Measurements from ENCODE around the gene SEC16A. TPM values are rescaled to one million over a fixed set of nuclear protein-coding genes. Genes with fewer than 3 reads are reported as not detected.

Gene SEC16A
- total and polyA plus RNA-seq, 2 donors = 13.6 to 89.7 TPM

DNA sequence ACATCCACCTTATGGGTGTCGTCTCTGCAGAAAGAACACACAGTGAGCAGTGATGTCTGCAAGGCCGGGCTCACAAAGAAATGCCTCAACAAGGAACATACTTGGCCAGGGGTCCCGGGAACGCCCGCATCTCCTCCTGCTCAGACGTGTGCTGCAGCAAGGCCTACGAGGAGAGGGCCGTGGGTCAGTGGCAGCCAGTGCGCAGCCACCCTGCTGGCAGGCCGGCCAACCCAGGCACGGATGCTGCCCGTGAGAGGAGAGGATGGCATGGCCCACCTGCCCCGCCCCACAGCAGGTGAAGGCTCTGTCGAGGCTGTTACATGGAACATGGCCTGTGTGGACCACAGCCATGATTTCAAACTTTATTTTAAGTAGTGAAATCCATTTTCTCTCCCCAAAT lies 19.3 kb downstream of the SEC16A start:
- no peaks in the 10 kb centered on the region for H3K9me3 ChIP-seq (ENCODE audit: control insufficient read depth in 2 of 2, insufficient read depth in 1 of 2, low read length in 1 of 2)
- DNase-seq (ENCODE audit: low read depth in 6 of 9, low spot score in 9 of 9) = no peak
- H3K27ac ChIP-seq (ENCODE audit: low read depth in 1 of 2, low read length in 1 of 2) = no peak overlapping the region
- H3K36me3 ChIP-seq (ENCODE audit: control insufficient read depth in 2 of 2, insufficient read depth in 2 of 2, low read length in 1 of 2) = peaks cover 86 to 95% of the 10 kb centered on the region in 2 donors
- no peaks in the 10 kb centered on the region for H3K4me1 ChIP-seq (ENCODE audit: control insufficient read depth in 2 of 2, insufficient read depth in 2 of 2, low read length in 2 of 2)
- no peak overlapping the region for H3K4me3 ChIP-seq (ENCODE audit: low read length in 2 of 2)
- H3K27me3 ChIP-seq (ENCODE audit: control insufficient read depth in 2 of 2, insufficient read depth in 1 of 2, low read length in 1 of 2) = no peaks in the 10 kb centered on the region
- WGBS = 98% methylated on average over 14 of the region's 14 CpGs

DNA sequence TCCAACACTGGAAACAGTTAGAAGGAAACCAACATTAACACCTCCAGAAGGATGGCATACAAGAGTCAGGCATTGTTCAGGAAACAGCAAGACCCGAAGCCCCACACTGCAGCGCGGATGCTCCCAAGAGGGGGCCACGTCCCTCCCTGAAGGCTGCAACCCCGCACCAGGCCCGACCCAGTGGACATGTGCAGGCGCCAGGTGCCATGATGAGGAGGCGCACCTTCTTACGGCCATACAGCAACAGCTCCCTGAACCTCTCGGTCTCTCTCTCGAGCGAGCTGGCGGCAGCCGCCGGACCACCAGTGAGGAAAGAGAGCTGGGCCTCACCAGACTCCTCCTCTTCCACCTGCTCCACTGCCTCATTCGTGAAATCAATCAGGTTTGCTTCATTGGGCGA lies 20.2 kb downstream of the SEC16A start:
- no peak overlapping the region for H3K4me3 ChIP-seq (ENCODE audit: low read length in 2 of 2)
- no peaks in the 10 kb centered on the region for H3K4me1 ChIP-seq (ENCODE audit: control insufficient read depth in 2 of 2, insufficient read depth in 2 of 2, low read length in 2 of 2)
- no peak for DNase-seq (ENCODE audit: low read depth in 6 of 9, low spot score in 9 of 9)
- H3K27me3 ChIP-seq (ENCODE audit: control insufficient read depth in 2 of 2, insufficient read depth in 1 of 2, low read length in 1 of 2) = no peaks in the 10 kb centered on the region
- H3K36me3 ChIP-seq (ENCODE audit: control insufficient read depth in 2 of 2, insufficient read depth in 2 of 2, low read length in 1 of 2) = peaks cover 87 to 93% of the 10 kb centered on the region in 2 donors
- WGBS = 99% methylated on average over 17 of the region's 17 CpGs
- H3K27ac ChIP-seq (ENCODE audit: low read depth in 1 of 2, low read length in 1 of 2) = no peak overlapping the region
- H3K9me3 ChIP-seq (ENCODE audit: control insufficient read depth in 2 of 2, insufficient read depth in 1 of 2, low read length in 1 of 2) = no peaks in the 10 kb centered on the region

DNA sequence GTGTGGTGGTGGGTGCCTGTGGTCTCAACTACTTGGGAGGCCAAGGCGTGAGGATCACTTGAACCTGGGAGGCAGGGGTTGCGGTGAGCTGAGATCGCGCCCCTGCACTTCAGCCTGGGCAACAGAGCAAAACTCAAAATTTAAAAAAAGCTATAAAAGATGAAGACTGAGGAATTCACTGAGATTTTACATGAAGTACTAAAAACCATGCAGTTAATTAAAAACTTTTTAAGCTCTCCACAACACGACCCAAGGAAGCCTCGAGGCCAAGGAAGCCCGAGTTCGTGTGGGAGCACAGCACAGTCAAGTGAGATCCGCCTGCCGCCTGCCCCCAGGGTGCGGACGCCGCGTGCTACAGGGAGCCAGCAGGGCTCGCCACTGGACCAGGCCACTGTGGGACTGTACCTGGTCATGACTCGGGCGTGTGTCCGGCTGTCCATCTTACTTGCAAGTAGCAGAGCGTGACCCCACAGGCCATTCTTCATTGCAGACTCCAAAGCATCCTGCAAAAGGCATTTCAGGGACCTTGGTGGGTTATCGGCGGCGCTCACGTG lies 22.0 kb downstream of the SEC16A start:
- H3K27ac ChIP-seq (ENCODE audit: low read depth in 1 of 2, low read length in 1 of 2) = no peak overlapping the region
- WGBS = 98% methylated on average over 23 of the region's 23 CpGs
- H3K4me1 ChIP-seq (ENCODE audit: control insufficient read depth in 2 of 2, insufficient read depth in 2 of 2, low read length in 2 of 2) = no peaks in the 10 kb centered on the region
- no peak for DNase-seq (ENCODE audit: low read depth in 6 of 9, low spot score in 9 of 9)
- H3K36me3 ChIP-seq (ENCODE audit: control insufficient read depth in 2 of 2, insufficient read depth in 2 of 2, low read length in 1 of 2) = peaks cover 88 to 93% of the 10 kb centered on the region in 2 donors
- no peaks in the 10 kb centered on the region for H3K27me3 ChIP-seq (ENCODE audit: control insufficient read depth in 2 of 2, insufficient read depth in 1 of 2, low read length in 1 of 2)
- no peak overlapping the region for H3K4me3 ChIP-seq (ENCODE audit: low read length in 2 of 2)
- H3K9me3 ChIP-seq (ENCODE audit: control insufficient read depth in 2 of 2, insufficient read depth in 1 of 2, low read length in 1 of 2) = no peaks in the 10 kb centered on the region

DNA sequence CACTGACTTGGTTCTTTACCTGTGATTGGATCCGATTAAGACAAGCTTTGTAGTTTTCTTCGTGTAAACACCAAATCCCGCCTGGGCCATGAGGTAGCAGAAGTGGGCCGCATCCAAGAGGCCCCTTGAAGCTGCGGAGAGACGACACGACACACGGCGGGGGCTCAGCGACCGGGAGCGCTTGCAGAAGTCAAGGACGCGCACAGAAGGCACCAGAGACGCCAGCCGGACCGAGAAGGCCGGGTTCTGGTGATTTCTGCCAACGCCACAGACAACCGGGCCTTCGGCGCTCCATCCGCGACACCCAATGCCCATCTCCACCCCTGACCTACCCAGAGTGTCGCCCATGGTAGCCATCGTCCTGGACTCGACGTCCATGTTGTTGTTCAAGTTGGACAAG lies 23.4 kb downstream of the SEC16A start:
- DNase-seq (ENCODE audit: low read depth in 6 of 9, low spot score in 9 of 9) = no peak
- no peak overlapping the region for H3K4me3 ChIP-seq (ENCODE audit: low read length in 2 of 2)
- 98% methylated on average over 28 of the region's 28 CpGs for WGBS
- no peaks in the 10 kb centered on the region for H3K27me3 ChIP-seq (ENCODE audit: control insufficient read depth in 2 of 2, insufficient read depth in 1 of 2, low read length in 1 of 2)
- peaks cover 92 to 94% of the 10 kb centered on the region in 2 donors for H3K36me3 ChIP-seq (ENCODE audit: control insufficient read depth in 2 of 2, insufficient read depth in 2 of 2, low read length in 1 of 2)
- H3K4me1 ChIP-seq (ENCODE audit: control insufficient read depth in 2 of 2, insufficient read depth in 2 of 2, low read length in 2 of 2) = no peaks in the 10 kb centered on the region
- no peaks in the 10 kb centered on the region for H3K9me3 ChIP-seq (ENCODE audit: control insufficient read depth in 2 of 2, insufficient read depth in 1 of 2, low read length in 1 of 2)
- H3K27ac ChIP-seq (ENCODE audit: low read depth in 1 of 2, low read length in 1 of 2) = no peak overlapping the region

DNA sequence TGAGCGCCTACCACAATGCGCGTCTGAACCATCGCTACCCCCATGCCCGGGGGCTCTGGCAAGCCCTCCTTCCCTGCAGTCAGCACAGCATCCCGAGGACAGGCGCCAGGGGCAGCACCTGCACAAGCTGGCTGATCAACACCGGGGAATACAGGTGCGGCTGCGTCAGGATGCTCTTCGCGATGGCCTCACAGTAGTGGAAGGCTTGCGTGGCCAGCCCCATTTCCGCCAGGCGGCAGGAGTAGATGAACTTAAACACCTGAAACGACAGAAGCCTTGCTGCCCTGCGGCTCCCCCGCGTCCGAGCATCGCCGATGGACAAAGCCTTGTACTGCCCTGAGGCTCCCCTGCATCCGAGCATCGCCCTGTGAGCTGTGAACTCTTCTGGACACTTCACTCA lies 25.5 kb downstream of the SEC16A start:
- 99% methylated on average over 24 of the region's 24 CpGs for WGBS
- Histone ChIP-seq H3K27ac (ENCODE audit: low read depth in 1 of 2, low read length in 1 of 2) (no peak overlapping the region), H3K9me3 (ENCODE audit: control insufficient read depth in 2 of 2, insufficient read depth in 1 of 2, low read length in 1 of 2) (no peaks in the 10 kb centered on the region), H3K27me3 (ENCODE audit: control insufficient read depth in 2 of 2, insufficient read depth in 1 of 2, low read length in 1 of 2) (no peaks in the 10 kb centered on the region), H3K4me3 (ENCODE audit: low read length in 2 of 2) (no peak overlapping the region), H3K36me3 (ENCODE audit: control insufficient read depth in 2 of 2, insufficient read depth in 2 of 2, low read length in 1 of 2) (peaks cover 83 to 87% of the 10 kb centered on the region in 2 donors), H3K4me1 (ENCODE audit: control insufficient read depth in 2 of 2, insufficient read depth in 2 of 2, low read length in 2 of 2) (no peaks in the 10 kb centered on the region)
- no peak for DNase-seq (ENCODE audit: low read depth in 6 of 9, low spot score in 9 of 9)

DNA sequence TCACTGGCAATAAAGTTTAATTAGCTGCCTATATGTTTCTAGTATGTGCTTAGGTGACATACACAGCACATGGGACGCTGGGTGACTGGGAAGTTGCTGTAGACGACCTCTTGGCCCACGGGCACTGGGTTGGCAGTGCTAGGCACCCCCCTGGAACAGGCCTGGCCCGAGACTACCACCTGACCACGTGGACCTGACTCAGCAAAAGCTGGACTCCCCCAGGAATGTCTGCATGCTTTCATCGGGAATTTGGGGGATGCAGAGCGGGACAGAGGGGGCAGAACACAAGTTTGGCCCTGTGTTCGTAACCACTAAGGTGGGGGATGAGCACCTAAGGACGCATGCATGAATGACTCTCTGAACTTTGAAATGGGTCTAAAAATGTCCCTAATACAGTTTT lies 26.6 kb downstream of the SEC16A start:
- Histone ChIP-seq H3K27me3 (ENCODE audit: control insufficient read depth in 2 of 2, insufficient read depth in 1 of 2, low read length in 1 of 2) (no peaks in the 10 kb centered on the region), H3K36me3 (ENCODE audit: control insufficient read depth in 2 of 2, insufficient read depth in 2 of 2, low read length in 1 of 2) (peaks cover 80 to 83% of the 10 kb centered on the region in 2 donors), H3K9me3 (ENCODE audit: control insufficient read depth in 2 of 2, insufficient read depth in 1 of 2, low read length in 1 of 2) (no peaks in the 10 kb centered on the region), H3K27ac (ENCODE audit: low read depth in 1 of 2, low read length in 1 of 2) (no peak overlapping the region), H3K4me1 (ENCODE audit: control insufficient read depth in 2 of 2, insufficient read depth in 2 of 2, low read length in 2 of 2) (no peaks in the 10 kb centered on the region), H3K4me3 (ENCODE audit: low read length in 2 of 2) (no peak overlapping the region)
- WGBS = 98% methylated on average over 9 of the region's 9 CpGs
- DNase-seq (ENCODE audit: low read depth in 6 of 9, low spot score in 9 of 9) = no peak

DNA sequence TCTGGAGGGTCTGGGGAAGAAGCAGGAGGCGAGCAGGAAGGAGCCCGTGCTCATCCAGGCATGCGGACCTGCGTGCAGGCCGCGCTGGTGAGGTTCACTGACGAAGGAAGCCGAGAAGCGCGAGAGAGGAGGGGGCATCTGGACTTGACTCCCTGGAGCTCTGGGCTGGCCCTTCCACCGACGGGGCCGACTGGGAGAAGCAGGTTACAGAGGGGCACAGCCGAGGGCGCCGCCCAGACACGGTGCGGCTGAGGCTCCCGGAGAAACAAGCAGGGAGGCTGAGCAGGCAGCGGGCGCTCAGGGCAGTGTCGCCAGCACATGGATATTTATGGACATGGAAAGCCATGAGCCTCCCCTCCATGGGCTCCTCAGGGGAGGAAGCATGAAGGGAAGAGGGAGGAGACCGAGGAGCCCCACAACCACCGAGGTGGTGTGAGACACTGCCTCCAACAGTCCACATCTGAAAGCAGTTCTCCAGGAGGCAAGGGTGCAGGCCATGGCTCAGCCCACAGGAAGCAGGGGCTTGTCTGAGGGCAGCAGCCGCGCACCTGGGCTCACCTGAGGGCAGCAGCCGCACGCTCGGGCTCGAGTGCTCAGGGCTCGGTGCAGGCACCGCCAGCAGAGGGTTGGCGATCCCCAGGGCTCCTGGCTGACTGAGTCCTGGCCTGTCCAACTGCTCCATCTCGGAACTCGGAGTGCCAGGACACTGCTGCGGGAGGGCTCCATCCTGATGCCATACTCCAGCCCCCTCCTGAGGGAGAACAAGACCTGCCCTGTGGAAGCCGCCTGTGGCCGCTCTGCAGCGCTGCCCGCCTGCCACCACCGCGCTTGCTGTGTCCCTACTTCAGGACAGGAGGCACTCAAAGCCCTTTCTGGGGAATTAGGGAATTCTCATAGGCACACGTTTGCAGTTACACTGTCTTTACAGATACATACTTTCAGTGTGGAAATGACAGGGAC lies 27.5 kb downstream of the SEC16A start:
- H3K27ac ChIP-seq (ENCODE audit: low read depth in 1 of 2, low read length in 1 of 2) = no peak overlapping the region
- no peaks in the 10 kb centered on the region for H3K27me3 ChIP-seq (ENCODE audit: control insufficient read depth in 2 of 2, insufficient read depth in 1 of 2, low read length in 1 of 2)
- no peak overlapping the region for H3K4me3 ChIP-seq (ENCODE audit: low read length in 2 of 2)
- 97% methylated on average over 43 of the region's 43 CpGs for WGBS
- DNase-seq (ENCODE audit: low read depth in 6 of 9, low spot score in 9 of 9) = no peak
- no peaks in the 10 kb centered on the region for H3K4me1 ChIP-seq (ENCODE audit: control insufficient read depth in 2 of 2, insufficient read depth in 2 of 2, low read length in 2 of 2)
- H3K36me3 ChIP-seq (ENCODE audit: control insufficient read depth in 2 of 2, insufficient read depth in 2 of 2, low read length in 1 of 2) = peaks cover 83 to 84% of the 10 kb centered on the region in 2 donors
- no peaks in the 10 kb centered on the region for H3K9me3 ChIP-seq (ENCODE audit: control insufficient read depth in 2 of 2, insufficient read depth in 1 of 2, low read length in 1 of 2)

DNA sequence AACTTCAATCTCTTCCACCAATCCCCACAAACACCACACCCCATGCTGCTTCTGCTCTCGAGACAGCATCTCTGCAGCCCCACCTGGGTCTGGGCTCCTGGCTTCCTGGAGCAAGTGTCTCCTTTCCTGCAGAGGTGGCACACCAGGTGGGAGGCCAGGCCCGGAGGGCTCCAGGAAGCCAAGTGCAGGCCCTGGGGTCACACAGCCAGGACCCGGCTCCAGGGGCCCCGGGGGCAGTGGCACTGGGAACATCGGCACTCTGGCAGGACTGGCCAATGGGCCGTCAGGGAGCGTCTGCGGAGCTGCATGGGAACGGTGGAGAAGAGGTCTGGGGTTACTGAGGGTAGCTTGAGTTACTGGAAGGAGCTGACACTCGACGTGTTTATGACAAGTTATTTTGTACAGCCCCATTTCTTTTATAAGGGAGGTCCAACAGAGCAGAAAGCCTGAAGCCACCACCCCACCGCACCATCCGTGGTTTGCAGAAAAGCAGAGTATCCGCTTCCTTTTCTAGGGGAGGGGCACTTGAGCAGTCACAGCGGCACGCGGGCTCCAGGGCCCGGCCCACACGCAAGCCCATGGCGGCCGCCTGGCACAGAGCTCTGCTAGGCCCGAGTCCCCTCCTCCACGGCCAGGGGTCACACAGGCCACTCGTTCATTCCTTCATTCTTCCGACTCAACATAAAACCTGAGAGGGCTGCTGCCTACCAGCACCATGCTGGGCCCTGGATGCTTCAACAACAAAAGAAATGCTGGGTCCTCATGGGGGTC lies 28.6 kb downstream of the SEC16A start:
- Histone ChIP-seq H3K27ac (ENCODE audit: low read depth in 1 of 2, low read length in 1 of 2) (no peak overlapping the region), H3K36me3 (ENCODE audit: control insufficient read depth in 2 of 2, insufficient read depth in 2 of 2, low read length in 1 of 2) (peaks cover 84 to 85% of the 10 kb centered on the region in 2 donors), H3K27me3 (ENCODE audit: control insufficient read depth in 2 of 2, insufficient read depth in 1 of 2, low read length in 1 of 2) (no peaks in the 10 kb centered on the region), H3K4me3 (ENCODE audit: low read length in 2 of 2) (no peak overlapping the region), H3K9me3 (ENCODE audit: control insufficient read depth in 2 of 2, insufficient read depth in 1 of 2, low read length in 1 of 2) (no peaks in the 10 kb centered on the region), H3K4me1 (ENCODE audit: control insufficient read depth in 2 of 2, insufficient read depth in 2 of 2, low read length in 2 of 2) (no peaks in the 10 kb centered on the region)
- DNase-seq (ENCODE audit: low read depth in 6 of 9, low spot score in 9 of 9) = no peak
- WGBS = 97% methylated on average over 25 of the region's 25 CpGs

DNA sequence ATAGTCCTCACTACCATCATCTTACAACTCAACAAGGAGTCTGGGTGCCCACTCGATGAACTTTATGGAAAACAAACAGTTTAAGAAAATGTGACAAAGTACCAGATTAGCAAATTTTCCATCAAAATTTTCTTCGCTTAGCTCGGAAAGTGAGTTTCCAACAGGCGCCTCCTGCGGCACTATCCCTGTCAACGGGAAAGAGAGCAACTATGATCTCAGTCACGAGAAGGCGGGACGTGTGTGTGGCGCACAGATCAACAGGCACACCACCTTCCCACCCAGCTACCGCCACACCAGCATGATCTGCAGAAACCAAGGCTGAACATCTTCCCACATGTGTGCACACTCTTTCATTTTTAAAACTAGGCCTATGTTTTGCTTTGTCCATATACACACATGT lies 29.5 kb downstream of the SEC16A start:
- no peaks in the 10 kb centered on the region for H3K9me3 ChIP-seq (ENCODE audit: control insufficient read depth in 2 of 2, insufficient read depth in 1 of 2, low read length in 1 of 2)
- DNase-seq (ENCODE audit: low read depth in 6 of 9, low spot score in 9 of 9) = no peak
- peaks cover 84% of the 10 kb centered on the region in 2 donors for H3K36me3 ChIP-seq (ENCODE audit: control insufficient read depth in 2 of 2, insufficient read depth in 2 of 2, low read length in 1 of 2)
- WGBS = 97% methylated on average over 11 of the region's 11 CpGs
- no peaks in the 10 kb centered on the region for H3K27me3 ChIP-seq (ENCODE audit: control insufficient read depth in 2 of 2, insufficient read depth in 1 of 2, low read length in 1 of 2)
- H3K27ac ChIP-seq (ENCODE audit: low read depth in 1 of 2, low read length in 1 of 2) = no peak overlapping the region
- H3K4me1 ChIP-seq (ENCODE audit: control insufficient read depth in 2 of 2, insufficient read depth in 2 of 2, low read length in 2 of 2) = no peaks in the 10 kb centered on the region
- H3K4me3 ChIP-seq (ENCODE audit: low read length in 2 of 2) = no peak overlapping the region

All from thymus (tissue), 11 donors.